ENCODE data around the gene ACIN1. TPM values are rescaled to one million over a fixed set of nuclear protein-coding genes. Genes with fewer than 3 reads are reported as not detected.

Gene ACIN1
- total RNA-seq, 1 donor from 2014 or later, result 83.4 TPM

DNA sequence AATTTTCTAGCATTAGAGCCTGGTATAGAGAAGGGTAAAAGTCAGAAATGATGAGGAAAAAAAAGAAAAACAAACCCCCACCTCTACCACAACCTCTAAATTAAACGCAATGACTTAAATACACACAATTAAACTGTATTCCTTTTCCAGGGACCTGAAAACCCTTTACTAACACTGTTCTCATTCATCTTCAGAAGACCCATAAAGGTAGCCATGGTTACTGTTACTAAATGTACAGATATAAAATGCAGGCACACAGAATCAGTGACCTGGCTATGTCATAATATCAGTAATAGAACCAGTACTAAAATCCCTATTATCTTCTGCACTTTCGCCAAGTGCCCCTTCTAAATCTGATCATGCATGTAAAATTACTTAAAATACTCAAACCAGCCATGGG is 1.4 kb downstream of the ACIN1 start:
- no peaks in the 10 kb centered on the region for H3K27me3 ChIP-seq (ENCODE audit: control insufficient read depth, insufficient read depth, low read length)
- TF ChIP-seq, protein P1, sequence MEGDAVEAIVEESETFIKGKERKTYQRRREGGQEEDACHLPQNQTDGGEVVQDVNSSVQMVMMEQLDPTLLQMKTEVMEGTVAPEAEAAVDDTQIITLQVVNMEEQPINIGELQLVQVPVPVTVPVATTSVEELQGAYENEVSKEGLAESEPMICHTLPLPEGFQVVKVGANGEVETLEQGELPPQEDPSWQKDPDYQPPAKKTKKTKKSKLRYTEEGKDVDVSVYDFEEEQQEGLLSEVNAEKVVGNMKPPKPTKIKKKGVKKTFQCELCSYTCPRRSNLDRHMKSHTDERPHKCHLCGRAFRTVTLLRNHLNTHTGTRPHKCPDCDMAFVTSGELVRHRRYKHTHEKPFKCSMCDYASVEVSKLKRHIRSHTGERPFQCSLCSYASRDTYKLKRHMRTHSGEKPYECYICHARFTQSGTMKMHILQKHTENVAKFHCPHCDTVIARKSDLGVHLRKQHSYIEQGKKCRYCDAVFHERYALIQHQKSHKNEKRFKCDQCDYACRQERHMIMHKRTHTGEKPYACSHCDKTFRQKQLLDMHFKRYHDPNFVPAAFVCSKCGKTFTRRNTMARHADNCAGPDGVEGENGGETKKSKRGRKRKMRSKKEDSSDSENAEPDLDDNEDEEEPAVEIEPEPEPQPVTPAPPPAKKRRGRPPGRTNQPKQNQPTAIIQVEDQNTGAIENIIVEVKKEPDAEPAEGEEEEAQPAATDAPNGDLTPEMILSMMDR (IDR thresholded peaks at IDR 0.05; ENCODE audit: insufficient read depth, low read length, poor library complexity, severe bottlenecking), result no peak
- H3K4me3 ChIP-seq (ENCODE audit: low read depth, low read length), result peak overlapping the region; percentile 90
- peaks cover 1% of the 10 kb centered on the region for H3K36me3 ChIP-seq (ENCODE audit: control insufficient read depth, insufficient read depth, low read length)
- no peak for DNase-seq (ENCODE audit: low read depth)

DNA sequence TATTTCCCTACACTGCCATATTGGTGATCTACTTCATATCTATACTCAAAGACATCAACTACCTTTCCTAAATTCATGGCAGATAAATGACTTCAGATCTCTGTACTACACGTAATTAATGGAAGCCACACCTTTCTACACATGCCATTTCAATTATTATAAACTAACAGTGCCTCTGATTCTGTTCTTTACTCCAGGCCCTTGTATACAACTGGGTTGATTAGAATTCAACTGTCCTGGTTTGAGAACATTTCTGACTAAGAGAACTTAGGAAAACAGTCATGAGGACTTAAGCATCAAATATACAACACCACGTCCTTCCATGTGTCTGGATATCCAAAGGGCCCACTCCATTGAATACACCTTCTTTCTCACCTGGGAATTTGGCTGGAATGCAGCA is 1.8 kb downstream of the ACIN1 start:
- Histone ChIP-seq H3K4me3 (ENCODE audit: low read depth, low read length) (no peak overlapping the region), H3K36me3 (ENCODE audit: control insufficient read depth, insufficient read depth, low read length) (peaks cover 1% of the 10 kb centered on the region), H3K27me3 (ENCODE audit: control insufficient read depth, insufficient read depth, low read length) (no peaks in the 10 kb centered on the region)
- no peak for DNase-seq (ENCODE audit: low read depth)
- TF ChIP-seq, protein P1 (IDR thresholded peaks at IDR 0.05; ENCODE audit: insufficient read depth, low read length, poor library complexity, severe bottlenecking), result no peak

DNA sequence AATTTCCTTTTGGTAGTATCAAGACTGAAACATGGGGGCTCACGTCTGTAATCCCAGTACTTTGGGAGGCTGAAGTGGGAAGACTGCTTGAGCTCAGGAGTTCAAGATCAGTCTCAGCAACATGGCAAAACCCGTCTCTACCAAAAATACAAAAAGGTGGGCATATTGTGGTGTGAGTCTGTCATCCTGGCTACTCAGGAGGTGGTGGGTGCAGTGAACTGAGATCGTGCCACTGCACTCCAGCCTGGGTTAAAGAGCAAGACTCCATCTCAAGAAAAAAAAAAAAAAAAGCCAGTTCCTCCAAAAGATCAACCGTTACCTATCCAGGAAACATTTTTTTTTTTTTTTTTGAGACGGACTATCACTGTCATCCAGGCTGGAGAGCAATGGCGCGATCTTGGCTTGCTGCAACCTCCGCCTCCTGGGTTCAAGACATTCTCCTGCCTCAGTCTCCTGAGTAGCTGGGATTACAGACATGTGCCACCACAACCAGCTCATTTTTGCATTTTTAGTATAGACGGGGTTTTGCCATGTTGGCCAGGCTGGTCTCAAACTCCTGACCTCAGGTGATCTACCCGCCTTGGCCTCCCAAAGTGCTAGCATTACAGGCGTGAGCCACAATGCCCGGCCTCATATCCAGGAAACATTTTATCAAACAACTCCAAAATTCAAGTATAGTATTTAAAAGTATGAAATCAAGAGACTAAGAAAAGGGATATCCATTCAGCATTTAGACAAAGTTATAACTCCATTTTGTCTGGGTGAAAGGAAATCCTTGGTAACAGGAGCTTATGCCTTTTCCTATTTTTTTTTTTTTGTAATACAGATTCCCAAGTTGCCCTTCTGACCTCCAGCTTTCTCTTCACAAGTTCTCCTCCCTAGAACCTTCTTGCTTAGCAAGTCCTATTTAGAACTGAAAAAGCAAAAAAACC is 3.4 kb downstream of the ACIN1 start:
- H3K36me3 ChIP-seq (ENCODE audit: control insufficient read depth, insufficient read depth, low read length), result peaks cover 1% of the 10 kb centered on the region
- no peak overlapping the region for H3K4me3 ChIP-seq (ENCODE audit: low read depth, low read length)
- TF ChIP-seq, protein P1 (IDR thresholded peaks at IDR 0.05; ENCODE audit: insufficient read depth, low read length, poor library complexity, severe bottlenecking), result no peak
- DNase-seq (ENCODE audit: low read depth), result no peak
- H3K27me3 ChIP-seq (ENCODE audit: control insufficient read depth, insufficient read depth, low read length), result no peaks in the 10 kb centered on the region

DNA sequence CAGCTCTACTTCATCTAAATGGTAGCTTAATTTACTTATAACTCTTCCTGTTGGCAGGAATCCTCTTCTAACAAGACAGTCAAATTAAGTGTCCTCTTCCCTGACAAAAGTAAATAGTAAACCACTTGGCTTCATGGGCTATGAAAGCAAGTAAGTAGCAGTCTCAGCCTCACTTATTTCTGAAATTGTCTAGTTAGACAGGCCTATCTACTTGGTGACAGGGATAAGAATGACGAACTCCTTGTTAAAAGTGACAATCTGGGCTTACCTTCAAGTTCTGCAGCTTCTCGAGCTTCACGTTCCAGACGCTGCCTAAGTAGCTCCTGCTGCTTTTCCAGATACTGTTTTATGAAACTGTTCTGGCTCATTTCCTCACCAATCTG is 4.7 kb downstream of the ACIN1 start:
- Histone ChIP-seq H3K27me3 (ENCODE audit: control insufficient read depth, insufficient read depth, low read length) (no peaks in the 10 kb centered on the region), H3K36me3 (ENCODE audit: control insufficient read depth, insufficient read depth, low read length) (peaks cover 1% of the 10 kb centered on the region), H3K4me3 (ENCODE audit: low read depth, low read length) (no peak overlapping the region)
- no peak for DNase-seq (ENCODE audit: low read depth)
- TF ChIP-seq, protein P1 (IDR thresholded peaks at IDR 0.05; ENCODE audit: insufficient read depth, low read length, poor library complexity, severe bottlenecking), result no peak

DNA sequence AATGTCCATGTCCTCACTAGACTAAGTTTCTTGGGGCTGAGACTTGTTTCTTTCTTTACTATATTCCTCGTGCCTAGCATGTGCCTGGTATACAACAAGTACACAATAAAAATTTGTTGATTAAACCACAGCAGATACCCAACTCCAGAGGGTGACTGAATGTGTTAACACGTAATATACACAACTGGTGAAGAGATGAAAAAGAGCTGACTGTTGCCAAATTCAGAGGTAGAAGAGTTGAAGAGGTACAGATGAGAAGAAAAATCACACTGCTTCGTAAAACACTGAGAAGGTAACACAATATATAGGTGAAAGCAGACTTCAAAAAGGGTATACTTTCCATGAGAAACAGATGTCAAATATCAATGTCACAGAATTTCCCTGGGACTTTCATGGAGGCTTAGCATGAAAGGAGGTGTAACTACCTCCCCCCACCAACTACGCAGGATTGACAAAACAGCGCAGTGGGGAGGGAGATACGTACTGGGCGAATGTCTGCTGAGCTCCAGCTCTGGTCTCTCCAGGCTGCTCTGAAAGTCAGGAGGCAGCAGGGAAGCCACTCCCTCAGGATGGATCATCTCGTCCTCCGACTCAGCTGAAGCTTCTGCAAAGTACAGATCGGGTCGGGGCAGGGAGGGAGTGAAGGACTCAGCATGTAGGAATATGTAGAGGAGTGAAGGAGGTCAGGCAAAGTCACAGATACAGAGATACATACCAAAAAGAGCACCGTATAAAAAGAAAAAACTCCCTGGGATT is 5.3 kb downstream of the ACIN1 start:
- H3K4me3 ChIP-seq (ENCODE audit: low read depth, low read length), result no peak overlapping the region
- peaks cover 1% of the 10 kb centered on the region for H3K36me3 ChIP-seq (ENCODE audit: control insufficient read depth, insufficient read depth, low read length)
- TF ChIP-seq, protein P1 (IDR thresholded peaks at IDR 0.05; ENCODE audit: insufficient read depth, low read length, poor library complexity, severe bottlenecking), result no peak
- H3K27me3 ChIP-seq (ENCODE audit: control insufficient read depth, insufficient read depth, low read length), result no peaks in the 10 kb centered on the region
- DNase-seq (ENCODE audit: low read depth), result no peak

Data from kidney epithelial cell (primary cell).